LoVo (cell line): ENCODE results near the gene PBX3.
"Not testable (repeated sequence)": the region's sequence is repeated elsewhere in the genome, so short reads cannot be mapped to it uniquely, and the experiment has no call there.

Experiments
- DNase-seq: peaks from one replicate; pipeline ENCODE4 v3.0.0-alpha.2; 2016; ENCODE audit warnings: low spot score

Gene PBX3

DNA sequence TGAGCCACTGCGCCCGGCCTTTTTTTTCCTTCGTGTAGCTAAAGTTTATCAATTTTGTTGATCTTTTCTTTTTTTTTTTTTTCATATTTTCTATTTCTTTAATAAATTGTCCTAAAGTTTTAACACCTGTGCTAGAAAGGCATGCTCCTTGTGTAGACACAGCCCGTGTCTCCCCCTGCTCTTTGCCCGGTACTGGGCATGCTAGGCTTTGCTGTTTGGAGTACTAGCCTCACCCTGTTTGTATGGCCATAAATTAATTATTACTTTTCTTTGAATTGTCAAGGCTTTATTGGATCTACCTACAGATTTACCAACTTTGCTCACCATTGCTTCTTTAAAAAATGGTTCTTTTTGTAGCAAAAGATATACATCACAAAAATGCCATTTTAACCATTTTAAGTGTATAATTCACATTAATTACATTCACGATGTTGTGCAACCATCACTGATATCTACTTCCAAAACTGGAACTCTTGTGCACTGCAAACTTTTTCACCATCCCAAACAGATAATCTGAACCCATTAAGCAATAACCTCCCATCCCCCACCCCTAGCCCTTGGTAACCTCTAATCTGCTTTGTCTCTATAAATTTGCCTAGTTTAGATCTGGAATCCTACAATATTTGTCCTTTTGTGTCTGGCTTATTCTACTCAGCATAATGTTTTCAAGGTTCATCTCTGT lies 31.5 kb downstream of the PBX3 start:
- not testable (repeated sequence) for DNase-seq

DNA sequence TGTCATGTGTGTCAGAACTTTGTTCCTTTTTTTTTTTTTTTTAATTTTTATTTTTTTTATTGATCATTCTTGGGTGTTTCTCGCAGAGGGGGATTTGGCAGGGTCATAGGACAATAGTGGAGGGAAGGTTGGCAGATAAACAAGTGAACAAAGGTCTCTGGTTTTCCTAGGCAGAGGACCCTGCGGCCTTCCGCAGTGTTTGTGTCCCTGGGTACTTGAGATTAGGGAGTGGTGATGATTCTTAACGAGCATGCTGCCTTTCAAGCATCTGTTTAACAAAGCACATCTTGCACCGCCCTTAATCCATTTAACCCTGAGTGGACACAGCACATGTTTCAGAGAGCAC lies 32.0 kb downstream of the PBX3 start:
- DNase-seq, result not testable (repeated sequence)

DNA sequence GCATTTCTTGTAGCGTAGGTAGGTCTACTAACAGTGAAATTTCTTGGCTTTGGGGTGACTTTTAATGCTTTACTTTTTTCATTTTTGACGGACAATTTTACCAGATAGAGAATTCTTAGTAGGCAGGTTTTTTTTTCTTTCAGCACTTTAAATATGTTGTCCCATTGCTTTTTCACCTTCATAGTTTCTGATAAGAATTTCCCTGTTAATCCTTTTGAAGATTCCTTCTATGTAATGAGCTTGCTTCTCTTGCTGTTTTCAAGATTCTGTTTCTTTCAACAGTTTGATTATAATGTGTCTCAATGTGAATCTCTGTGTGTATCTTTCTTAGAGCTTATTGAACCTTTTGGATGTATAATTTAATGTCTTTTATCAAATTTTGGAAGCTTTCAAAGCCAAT lies 35.5 kb downstream of the PBX3 start:
- DNase-seq, result no peak

DNA sequence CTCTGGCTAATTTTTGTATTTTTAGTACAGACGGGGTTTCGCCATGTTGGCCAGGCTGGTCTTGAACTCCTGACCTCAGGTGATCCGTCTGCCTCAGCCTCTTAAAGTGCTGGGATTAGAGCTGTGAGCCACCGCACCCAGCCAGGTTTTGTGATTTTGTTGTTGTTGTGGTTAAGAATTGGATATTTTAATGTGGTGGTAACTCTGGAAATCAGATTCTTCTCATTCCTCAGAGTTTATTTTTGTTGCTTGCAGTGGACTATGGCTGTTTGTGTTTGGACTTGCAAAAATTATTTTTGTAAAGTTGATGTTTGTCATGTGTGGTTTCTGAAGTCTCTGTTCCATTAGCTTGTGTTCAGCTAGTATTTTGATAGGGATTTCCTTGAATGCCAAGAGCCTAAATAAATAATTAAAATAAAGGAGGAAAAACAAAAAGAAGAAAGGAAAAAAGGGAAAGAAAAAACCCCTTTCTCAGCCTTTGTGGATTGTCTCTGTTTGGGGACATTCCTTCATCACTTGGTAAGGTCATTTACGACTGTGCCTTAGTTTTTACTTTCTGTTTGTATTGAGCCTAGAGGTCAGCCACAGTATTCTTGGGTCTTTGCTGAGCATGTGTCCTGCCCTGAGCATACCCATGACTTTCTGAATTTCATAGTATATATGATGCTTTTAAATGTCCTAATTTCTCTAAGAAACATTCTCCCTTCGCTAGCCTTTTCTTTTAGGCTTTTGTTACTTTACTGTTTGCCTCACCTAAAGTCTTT lies 37.3 kb downstream of the PBX3 start:
- DNase-seq, result peak; percentile 10

DNA sequence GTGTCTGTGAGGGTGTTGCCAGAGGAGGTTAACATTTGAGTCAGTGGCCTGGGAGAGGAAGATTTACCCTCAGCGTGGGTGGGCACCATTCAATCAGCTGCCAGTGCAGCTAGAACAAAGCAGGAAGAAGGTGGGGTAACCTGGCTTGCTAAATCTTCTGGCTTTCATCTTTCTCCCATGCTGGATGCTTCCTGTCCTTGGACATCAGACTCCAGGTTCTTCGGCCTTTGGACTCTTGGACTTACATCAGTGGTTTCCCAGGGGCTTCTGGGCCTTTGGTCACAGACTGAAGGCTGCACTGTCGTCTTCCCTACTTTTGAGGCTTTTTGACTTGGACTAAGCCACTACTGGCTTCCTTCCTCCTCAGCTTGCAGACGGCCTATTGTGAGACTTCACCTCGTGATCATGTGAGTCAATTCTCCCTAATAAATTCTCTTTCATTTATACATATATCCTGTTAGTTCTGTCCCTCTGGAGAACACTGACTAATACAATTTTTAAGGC lies 38.1 kb downstream of the PBX3 start:
- no peak for DNase-seq

DNA sequence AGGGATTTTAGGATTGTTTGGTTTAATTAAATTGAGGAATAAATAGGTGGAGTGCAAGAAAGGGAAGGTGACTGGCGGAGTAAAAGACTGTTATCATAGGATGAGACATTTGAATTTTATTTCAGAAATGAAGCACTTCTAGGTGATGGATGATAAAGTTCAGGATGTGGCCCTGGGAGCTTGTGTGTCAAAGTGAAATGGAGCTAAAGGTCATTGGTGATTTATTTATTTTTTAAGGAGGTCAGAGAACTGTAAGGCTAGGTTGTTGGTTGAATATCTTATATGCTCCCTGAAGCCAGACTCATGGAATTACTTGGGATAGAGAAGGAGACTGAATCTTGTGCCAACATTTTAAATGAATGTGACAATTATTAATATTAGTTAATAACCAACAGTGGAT lies 40.5 kb downstream of the PBX3 start:
- DNase-seq, result no peak

DNA sequence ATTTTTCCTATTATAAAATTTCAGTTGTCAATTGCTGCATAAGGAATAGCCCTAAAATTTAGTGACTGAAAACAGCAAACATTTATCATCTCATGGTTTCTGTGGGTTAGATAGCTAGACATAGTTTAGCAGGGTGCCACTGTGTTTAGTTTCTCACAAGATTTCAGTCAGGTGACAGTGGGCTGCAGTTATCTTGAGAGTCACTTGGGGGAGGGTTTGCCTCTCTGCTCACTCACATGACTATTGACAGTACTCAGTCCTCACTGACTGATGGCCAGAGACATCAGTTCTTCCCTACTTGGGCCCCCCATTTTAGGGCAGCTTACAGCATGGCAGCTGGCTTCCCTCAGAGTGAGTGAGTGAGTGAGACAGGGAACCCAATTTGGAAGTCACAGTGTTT lies 42.0 kb downstream of the PBX3 start:
- no peak for DNase-seq

DNA sequence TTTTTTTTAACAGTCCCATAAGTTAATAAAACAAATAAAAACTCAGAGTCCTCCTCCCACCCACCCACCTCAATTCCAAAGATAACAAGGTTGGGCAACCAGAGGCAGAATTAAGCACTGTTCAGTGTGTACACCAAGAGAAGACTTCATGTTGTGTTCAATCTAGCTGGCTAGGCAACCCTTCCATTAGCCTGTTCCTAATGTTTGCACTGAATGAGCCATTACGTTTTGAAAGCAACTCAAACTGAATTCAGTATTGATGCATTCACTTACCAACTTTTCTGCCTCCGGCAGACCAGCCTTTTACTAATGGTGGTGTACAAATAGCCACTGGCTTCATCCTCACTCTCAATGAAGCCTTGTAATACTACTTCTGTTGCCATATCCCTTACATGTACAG lies 47.5 kb downstream of the PBX3 start:
- no peak for DNase-seq

DNA sequence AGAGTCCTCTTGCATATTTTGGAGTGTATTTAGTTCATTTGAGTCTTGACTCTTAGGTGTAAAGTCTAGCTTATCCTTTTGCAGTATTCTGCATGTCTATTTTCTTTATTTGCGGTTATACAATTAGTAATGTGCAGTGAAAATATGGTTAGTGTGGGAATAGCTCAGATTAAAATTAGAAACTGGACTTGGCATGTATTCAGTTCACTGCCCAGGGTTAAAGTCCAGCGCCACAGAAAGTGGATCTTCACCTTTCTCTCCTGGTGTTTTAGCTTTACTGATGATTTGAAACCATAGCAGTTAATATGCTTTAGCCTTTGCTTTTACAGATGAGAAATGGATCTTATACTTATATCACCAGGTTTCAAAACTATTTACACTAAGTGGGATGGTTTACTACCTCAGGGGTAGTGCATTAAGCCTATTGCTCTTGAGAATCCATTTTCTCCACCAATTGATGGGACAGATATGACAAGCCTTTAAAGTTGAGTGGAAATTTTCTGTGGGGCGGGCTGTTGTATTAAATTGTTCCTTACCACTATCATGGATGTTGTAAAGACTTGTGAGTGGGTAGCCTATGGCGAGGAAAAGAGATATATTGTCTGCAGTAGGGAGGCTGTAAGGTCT lies 48.9 kb downstream of the PBX3 start:
- no peak for DNase-seq

DNA sequence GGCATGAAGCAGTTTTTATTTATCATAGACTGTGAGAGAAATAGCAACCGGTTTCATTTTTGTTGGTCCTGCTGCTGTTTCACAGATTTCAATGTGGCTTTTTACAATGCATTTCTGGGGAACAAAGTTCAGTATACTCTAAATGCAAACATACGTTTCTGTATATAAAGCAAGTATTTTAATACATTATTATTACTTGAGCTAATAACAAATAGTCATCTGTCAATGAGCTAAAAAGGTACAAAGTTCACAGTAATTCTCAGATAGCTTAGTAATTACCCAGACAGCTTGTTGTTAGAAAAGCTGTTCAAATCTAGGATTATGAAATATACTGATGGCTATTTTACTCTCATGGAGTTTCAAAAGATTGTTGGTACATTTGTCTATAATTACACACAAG lies 50.8 kb downstream of the PBX3 start:
- DNase-seq, result no peak

DNA sequence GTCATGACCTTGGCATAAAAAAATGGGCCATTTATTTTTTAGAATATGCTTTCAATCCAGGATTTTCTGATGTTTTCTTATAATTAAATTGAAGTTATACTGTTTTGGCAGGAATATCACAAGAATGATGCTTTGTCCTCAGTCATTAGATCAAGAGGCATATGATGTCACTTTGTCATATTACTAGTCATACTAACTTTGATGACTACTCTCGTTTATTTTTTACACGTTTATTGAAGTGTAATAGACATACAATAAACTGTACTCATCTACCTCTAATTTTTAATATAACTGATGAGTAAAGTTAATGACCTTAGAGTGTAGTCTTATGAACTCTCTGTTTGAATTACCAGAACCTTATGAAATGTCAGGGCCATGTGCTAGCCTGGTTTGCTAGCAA lies 56.4 kb downstream of the PBX3 start:
- no peak for DNase-seq

DNA sequence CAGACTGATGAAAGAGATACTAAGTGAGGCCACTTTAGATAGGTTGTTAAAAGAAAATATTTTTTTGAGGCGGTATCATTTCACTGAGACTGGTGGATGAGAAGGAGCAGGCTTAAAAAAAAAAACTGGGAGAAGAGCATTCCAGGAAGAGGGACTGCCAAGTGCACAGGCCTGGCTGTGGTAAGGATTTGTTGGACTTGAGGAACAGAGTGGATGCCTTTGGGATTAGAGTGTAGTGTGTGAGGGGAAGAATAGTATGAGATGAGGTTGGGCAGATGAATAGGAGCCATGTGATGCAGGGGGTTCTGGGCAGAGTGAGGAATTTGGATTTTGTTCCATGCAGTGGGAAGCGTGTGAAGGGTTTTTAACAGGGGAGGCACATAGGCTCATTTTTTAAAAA lies 57.9 kb downstream of the PBX3 start:
- no peak for DNase-seq

DNA sequence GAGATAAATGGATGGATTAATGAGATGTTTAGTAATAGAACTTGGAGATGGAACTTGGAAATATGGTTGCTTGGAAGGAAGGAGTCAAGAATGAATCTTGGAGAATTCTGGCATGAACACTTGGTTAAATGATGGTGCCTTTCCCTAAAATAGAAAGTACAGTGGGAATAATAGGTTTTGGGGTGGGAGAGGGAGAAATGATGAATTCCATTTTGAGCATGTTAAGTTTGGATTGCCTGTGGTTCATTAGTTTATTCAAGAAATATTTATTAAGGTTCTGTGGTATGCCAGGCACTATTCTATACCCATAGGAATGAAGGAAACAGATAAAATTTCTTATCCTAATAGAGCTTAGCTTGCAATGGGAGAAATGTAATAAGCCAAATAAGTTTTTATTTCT lies 58.4 kb downstream of the PBX3 start:
- DNase-seq, result no peak

DNA sequence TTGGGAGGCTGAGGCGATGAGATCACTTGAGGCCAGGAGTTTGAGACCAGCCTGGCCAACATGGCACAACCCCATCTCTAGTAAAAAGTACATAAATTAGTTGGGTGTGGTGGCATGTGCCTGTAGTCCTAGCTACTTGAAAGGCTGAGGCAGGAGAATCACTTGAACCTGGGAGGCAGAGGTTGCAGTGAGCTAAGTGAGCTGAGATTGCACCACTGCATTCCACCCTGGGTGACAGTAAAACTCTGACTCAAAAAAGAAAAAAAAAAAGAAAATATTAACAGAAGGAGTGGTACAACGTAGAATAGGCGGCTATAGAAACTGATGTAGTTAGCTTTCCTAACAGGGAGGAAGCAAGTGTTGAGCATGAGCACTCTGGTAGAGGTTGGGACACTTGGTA lies 59.9 kb downstream of the PBX3 start:
- DNase-seq, result no peak

DNA sequence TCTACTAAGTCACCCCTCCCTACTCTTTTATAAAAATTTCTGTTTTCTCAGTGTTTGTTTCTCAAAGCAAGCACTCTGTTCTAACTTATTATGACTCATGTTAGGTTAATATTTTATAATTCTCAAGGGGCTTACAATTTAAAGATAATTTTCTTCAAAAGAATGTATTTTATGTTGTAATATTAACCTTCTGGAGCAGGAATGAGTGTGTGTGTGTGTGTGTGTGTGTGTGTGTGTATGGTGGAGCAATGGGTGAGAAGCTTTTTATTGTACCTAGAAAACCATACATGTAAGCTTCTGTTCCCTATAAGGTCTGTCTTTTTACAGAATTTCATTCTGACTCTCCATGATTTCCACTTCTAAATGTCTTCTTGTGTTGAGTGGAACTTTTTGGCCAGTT lies 63.0 kb downstream of the PBX3 start:
- DNase-seq, result no peak

DNA sequence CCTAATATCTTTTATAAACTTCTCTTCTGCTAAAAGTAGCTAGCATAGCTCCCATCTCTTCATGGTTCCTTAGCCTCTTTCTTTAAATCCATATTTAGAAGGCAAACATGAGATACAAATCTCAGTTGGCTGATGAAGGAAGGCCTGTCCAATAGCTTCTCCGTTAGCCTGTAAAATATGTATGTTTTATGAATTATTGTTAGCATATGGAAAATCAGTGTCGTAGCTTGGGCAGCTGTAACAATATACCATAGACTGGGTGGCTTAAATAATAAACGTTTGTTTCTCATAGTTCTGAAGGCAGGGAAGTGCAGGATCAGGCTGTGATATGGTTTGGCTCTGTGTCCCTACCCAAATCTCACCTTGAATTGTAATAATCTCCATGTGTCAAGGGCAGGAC lies 63.8 kb downstream of the PBX3 start:
- no peak for DNase-seq

DNA sequence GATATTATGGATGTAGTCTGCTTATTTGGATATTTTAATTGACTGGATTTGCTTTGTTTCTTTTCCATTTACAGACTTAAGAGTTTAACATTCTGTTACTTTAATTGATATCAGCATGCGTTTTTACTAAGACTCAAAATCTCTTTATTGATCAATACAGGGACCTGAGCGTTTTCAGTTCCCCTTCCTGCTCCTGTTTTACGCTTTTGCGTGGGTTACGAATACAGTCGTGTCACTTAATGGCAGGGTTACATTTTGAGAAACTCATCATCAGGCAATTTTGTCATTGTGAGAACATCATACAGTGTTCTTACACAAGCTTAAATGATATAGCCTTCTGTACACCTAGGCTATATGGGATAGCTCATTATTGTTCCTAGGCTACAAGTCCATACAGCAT lies 65.2 kb downstream of the PBX3 start:
- no peak for DNase-seq

DNA sequence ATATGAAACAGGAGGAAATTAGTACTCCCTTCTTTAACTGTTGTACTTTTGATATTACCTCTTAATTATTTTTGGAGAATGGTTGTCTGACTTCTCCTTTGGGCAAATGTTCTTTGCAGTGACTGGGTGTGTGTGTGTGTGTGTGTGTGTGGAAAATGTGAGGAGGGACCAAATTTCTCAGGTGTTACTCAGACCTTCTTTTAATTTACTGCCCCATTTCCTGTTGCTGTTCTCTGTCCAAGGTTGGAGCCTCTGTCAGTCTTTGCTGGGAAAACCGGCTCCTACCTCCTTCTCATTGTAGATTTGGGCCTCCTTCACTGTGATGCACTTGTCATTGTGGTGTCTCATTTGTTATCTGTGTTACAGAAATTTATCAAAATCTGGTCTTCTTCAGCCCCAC lies 68.4 kb downstream of the PBX3 start:
- peak; percentile 54 for DNase-seq

DNA sequence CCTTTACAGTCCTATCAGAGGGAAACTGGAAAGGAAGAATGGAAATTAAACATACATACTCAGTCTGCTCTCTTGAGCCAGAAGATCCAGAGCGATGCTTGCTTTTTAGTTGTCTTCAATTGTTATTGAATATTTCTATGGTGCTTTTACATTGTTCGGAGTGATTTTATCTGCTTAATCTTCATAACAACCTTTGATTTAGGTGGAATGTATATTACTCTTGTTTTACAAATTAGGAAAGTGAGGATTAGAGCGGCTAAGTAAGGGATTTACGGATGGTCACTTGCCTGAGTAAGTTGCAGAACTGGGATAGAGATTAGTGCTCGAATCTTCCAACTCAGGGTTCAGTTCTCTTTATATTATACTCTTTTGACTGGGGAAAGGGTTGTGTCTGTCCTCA lies 69.1 kb downstream of the PBX3 start:
- DNase-seq, result no peak

DNA sequence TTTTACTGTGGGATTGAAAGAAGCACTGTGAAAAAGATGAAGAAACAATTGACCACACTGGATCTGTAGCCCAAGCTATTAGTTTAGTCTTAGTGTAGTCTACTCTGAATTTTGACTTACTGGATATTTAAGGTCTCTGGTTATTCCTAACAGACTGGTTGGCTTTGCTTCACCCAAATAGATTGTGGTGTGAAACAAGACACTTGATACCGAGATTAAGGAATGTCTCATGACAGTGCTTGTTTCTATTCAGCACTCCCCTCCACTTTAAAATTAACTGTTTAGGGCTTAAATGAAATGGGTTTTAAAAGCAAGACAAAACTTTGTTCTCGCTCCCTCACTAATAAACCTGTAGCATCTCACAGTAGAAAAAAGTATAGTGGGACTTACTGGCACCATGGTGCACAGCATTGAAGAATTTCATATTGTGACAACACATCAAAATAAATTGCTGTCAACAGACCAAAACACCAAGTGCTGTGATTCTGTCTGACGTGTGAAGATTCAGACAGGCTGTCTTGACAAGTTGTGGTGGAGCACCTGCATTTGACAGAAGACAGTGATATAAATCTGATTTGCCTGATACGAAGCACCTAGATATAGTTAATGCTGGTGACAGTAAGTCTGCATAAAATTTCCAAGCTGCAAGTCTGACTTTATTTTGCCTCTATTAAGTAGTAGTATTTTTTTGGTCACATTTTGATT lies 73.1 kb downstream of the PBX3 start:
- no peak for DNase-seq

DNA sequence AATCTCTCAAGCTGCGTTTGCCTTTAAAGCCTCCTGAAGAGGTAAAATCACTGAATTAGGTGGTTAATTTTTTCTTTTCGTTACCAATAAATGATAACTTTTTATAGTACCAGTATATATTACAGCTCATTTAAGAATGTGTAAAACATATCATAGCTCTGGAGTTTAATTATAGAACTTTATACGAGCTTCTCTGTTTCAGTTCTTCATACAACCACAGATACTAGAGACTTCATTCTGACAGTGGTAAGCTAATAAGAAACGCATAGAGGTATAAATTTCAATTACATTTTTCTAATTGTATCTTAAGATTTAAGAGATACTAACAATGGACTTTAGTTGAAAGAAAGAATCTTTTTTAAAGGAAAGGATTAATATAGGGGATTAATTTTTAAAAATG lies 73.9 kb downstream of the PBX3 start:
- DNase-seq, result no peak

DNA sequence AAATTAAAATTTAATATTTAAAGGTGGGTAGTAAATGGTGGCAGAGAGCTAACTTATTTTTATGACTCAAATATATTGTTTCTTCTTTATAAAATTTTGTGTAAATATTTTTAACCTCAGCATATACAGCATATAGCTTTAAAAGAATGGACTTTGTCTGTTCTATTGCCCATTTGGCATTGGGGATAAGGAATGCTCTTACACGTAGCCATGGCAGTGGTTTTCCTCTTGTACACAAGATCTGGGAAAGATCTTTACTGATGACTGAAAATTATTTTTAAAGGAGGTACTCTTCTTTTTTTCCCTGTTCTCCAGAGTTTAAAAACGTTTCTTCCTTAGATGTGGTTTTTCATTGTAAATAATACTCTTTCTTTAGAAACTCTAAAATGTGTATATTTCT lies 75.0 kb downstream of the PBX3 start:
- DNase-seq, result no peak

DNA sequence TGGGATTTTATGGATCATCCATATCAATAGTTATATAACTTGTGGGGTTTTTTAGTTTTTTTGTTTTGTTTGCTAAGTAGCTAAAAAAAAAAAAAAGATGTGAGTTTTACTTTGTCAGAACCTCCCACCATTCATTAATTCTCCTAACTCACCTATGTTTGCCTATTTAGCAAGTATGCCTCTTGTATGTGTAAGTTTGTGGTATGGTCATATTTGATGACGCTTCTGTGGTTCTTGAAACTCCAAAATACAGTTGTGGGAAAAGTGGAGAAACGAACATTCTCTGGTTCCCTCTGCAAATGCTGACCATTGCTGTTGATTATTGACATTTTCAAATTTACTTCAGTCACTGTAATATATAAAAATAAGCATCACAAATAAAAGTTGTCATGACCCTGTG lies 75.7 kb downstream of the PBX3 start:
- DNase-seq, result no peak
